OCI-LY7 (cell line): ENCODE results near the gene NPHP3.

Experiments used
- EZH2phosphoT487 ChIP-seq: fragments of 200-600 bp; sonication (generic); IDR thresholded peaks from 2 replicates; pipeline ENCODE4 v1.6.1; 2018; ENCODE audit warnings: low read depth, borderline replicate concordance, mild to moderate bottlenecking, mixed run types, antibody characterized with exemption, low read length, moderate library complexity, mixed read lengths
- TF ChIP-seq, protein P1 (sequence below): fragments of 200-600 bp; sonication (generic); conservative IDR thresholded peaks from 2 replicates; pipeline ENCODE4 v1.5.1; 2014; ENCODE audit warnings: mild to moderate bottlenecking, antibody characterized with exemption, low read length, moderate library complexity, mixed read lengths

DNA sequence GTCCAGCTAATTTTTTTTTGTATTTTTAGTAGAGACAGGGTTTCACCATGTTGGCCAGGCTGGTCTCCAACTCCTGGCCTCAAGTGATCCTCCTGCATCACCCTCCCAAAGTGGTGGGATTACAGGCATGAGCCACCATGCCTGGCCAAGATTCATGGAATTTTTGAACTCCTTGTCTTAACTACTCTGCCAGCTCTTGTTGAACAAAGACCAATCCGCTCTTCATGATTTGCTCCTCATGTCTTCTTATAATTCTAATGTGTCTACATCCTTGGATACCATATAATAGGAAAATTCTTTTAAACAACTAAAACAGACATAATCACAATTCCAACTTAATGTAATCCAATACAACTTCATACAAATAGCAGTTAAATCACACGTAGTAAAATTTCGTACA, 40.8 kb downstream of the NPHP3 start:
- TF ChIP-seq, protein P1, sequence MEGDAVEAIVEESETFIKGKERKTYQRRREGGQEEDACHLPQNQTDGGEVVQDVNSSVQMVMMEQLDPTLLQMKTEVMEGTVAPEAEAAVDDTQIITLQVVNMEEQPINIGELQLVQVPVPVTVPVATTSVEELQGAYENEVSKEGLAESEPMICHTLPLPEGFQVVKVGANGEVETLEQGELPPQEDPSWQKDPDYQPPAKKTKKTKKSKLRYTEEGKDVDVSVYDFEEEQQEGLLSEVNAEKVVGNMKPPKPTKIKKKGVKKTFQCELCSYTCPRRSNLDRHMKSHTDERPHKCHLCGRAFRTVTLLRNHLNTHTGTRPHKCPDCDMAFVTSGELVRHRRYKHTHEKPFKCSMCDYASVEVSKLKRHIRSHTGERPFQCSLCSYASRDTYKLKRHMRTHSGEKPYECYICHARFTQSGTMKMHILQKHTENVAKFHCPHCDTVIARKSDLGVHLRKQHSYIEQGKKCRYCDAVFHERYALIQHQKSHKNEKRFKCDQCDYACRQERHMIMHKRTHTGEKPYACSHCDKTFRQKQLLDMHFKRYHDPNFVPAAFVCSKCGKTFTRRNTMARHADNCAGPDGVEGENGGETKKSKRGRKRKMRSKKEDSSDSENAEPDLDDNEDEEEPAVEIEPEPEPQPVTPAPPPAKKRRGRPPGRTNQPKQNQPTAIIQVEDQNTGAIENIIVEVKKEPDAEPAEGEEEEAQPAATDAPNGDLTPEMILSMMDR, result no peak
- no peak for TF ChIP-seq EZH2phosphoT487
